ENCODE data around the gene CEBPE.

DNA sequence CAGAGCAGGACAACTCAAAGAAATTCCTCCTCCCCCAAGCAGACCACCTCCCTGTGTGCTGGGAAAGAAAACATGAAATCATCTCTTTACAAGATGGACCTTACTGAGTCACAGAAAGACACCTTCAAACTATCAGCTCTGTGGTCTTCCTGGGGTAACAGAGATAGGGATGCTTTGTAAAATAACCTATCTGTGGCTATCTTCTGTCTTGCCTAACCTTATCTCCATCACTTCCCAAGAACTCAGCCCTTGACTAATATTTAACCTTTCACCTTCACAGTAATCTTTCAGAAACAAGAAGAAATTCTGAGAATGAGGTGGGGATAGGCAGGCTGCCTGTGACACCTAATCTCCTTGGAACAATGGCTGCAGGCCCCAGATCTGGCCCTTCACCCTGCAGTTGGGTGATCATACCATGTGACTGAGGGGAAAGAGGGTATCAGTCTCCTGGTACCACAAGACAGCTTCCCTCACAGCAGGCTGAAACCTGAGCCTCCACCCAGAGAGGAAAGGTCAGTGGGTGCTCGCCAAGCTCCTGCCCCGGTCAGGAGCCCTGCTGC is 27.4 kb upstream of the CEBPE start:
- TF ChIP-seq EZH2phosphoT487 (IDR thresholded peaks at IDR 0.05; ENCODE audit: borderline replicate concordance, low read depth, low read length) (no peak), CTCF (conservative IDR thresholded peaks at IDR 0.05; ENCODE audit: low read length) (no peak)
